ENCODE measurements around the gene PRKAR1A.

The PRKAR1A gene

GRCh38 chr17:68539548-68540467, 27.6 kb downstream of the PRKAR1A start:
- H3K36me3 ChIP-seq (ENCODE audit: control insufficient read depth in 2 of 2, insufficient read depth in 1 of 2, low read length in 2 of 2), result peaks cover 10 to 59% of the 10 kb centered on the region in 2 experiments
- POLR2A ChIA-PET, result no interaction called here

GRCh38 chr17:68540981-68541380, 28.8 kb downstream of the PRKAR1A start:
- ChIA-PET CTCF (no interaction called here), POLR2A (no interaction called here)
- Histone ChIP-seq H3K27ac (ENCODE audit: extremely low read depth, low read depth, low read length) (no peak overlapping the region), H3K9me3 (ENCODE audit: control insufficient read depth, insufficient read depth, low read depth, low read length) (no peaks in the 10 kb centered on the region), H3K4me1 (ENCODE audit: control insufficient read depth, insufficient read depth, low read length) (no peaks in the 10 kb centered on the region), H3K36me3 (ENCODE audit: control insufficient read depth in 2 of 2, insufficient read depth in 1 of 2, low read length in 2 of 2) (peaks cover 0 to 48% of the 10 kb centered on the region in 2 experiments; a peak in 2 of 3 replicates), H3K4me3 (ENCODE audit: low read depth, low read length) (no peak overlapping the region)
- no peak for TF ChIP-seq SP2 (tag by site-specific recombination; IDR thresholded peaks at IDR 0.05)
- no peak for TF ChIP-seq ZNF529 (tag by site-specific recombination; IDR thresholded peaks at IDR 0.05; ENCODE audit: insufficient replicate concordance)
- TF ChIP-seq ZSCAN30 (tag by site-specific recombination; IDR thresholded peaks at IDR 0.05), result no peak
- no peak for TF ChIP-seq ZNF155 (tag by site-specific recombination; IDR thresholded peaks at IDR 0.05)
- no peak for TF ChIP-seq OSR2 (tag by site-specific recombination; IDR thresholded peaks at IDR 0.05)
- no peak for TF ChIP-seq ZNF654 (tag by site-specific recombination; IDR thresholded peaks at IDR 0.05; ENCODE audit: low read depth)
- no peak for TF ChIP-seq HOXD13 (CRISPR knock-in tag; IDR thresholded peaks at IDR 0.05; ENCODE audit: borderline replicate concordance)
- TF ChIP-seq PBX3 (CRISPR knock-in tag; IDR thresholded peaks at IDR 0.05), result no peak
- no peak for TF ChIP-seq MEIS1 (CRISPR knock-in tag; IDR thresholded peaks at IDR 0.05; ENCODE audit: borderline replicate concordance)
- TF ChIP-seq YY2 (tag by site-specific recombination; IDR thresholded peaks at IDR 0.05), result no peak
- no peak for TF ChIP-seq ZNF580 (tag by site-specific recombination; IDR thresholded peaks at IDR 0.05)

More at GRCh38 chr17:68539548-68540467, 27.6 kb downstream of the PRKAR1A start:
- TF ChIP-seq ZNF19 (tag by site-specific recombination; IDR thresholded peaks at IDR 0.05; ENCODE audit: low read depth), result no peak
- TF ChIP-seq ZNF112 (tag by site-specific recombination; IDR thresholded peaks at IDR 0.05), result no peak
- TF ChIP-seq, protein P1, sequence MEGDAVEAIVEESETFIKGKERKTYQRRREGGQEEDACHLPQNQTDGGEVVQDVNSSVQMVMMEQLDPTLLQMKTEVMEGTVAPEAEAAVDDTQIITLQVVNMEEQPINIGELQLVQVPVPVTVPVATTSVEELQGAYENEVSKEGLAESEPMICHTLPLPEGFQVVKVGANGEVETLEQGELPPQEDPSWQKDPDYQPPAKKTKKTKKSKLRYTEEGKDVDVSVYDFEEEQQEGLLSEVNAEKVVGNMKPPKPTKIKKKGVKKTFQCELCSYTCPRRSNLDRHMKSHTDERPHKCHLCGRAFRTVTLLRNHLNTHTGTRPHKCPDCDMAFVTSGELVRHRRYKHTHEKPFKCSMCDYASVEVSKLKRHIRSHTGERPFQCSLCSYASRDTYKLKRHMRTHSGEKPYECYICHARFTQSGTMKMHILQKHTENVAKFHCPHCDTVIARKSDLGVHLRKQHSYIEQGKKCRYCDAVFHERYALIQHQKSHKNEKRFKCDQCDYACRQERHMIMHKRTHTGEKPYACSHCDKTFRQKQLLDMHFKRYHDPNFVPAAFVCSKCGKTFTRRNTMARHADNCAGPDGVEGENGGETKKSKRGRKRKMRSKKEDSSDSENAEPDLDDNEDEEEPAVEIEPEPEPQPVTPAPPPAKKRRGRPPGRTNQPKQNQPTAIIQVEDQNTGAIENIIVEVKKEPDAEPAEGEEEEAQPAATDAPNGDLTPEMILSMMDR (tag by site-specific recombination; IDR thresholded peaks at IDR 0.05), result peak; percentile 36; the same call in 1 of the 2 replicates
- Histone ChIP-seq H3K4me1 (ENCODE audit: control insufficient read depth, insufficient read depth, low read length) (no peaks in the 10 kb centered on the region), H3K9me3 (ENCODE audit: control insufficient read depth, insufficient read depth, low read depth, low read length) (no peaks in the 10 kb centered on the region), H3K4me3 (ENCODE audit: low read depth, low read length) (no peak overlapping the region), H3K27ac (ENCODE audit: extremely low read depth, low read depth, low read length) (no peak overlapping the region)
- CTCF ChIA-PET, result interaction anchor here (0.6 to 1.0 kb wide), 4 partner anchors 9 to 232 kb away, joined by 3 read pairs; no protein-coding TSS in a partner anchor

GRCh38 chr17:68541816-68542215, 29.6 kb downstream of the PRKAR1A start:
- Histone ChIP-seq H3K27ac (ENCODE audit: extremely low read depth, low read depth, low read length) (no peak overlapping the region), H3K4me1 (ENCODE audit: control insufficient read depth, insufficient read depth, low read length) (no peaks in the 10 kb centered on the region), H3K4me3 (ENCODE audit: low read depth, low read length) (no peak overlapping the region), H3K9me3 (ENCODE audit: control insufficient read depth, insufficient read depth, low read depth, low read length) (no peaks in the 10 kb centered on the region), H3K36me3 (ENCODE audit: control insufficient read depth in 2 of 2, insufficient read depth in 1 of 2, low read length in 2 of 2) (peaks cover 0 to 40% of the 10 kb centered on the region in 2 experiments; a peak in 2 of 3 replicates)
- ChIA-PET CTCF (interaction anchor here (0.7 kb wide), 2 partner anchors 29 to 117 kb away, joined by 3 read pairs; no protein-coding TSS in a partner anchor), POLR2A (no interaction called here)
- no peak for TF ChIP-seq ZSCAN23 (tag by site-specific recombination; IDR thresholded peaks at IDR 0.05)
- TF ChIP-seq ZSCAN4 (tag by site-specific recombination; IDR thresholded peaks at IDR 0.05), result no peak
- TF ChIP-seq SCRT2 (tag by site-specific recombination; IDR thresholded peaks at IDR 0.05), result 0 out of 2 replicates have a peak, but pooled peaks have one; percentile 46

Data from HEK293 (cell line).